Measurements from ENCODE around the gene MS4A6A. TPM values are rescaled to one million over a fixed set of nuclear protein-coding genes. Genes with fewer than 3 reads are reported as not detected.

Gene MS4A6A
- total and polyA plus RNA-seq, 9 of the 15 experiments (the other 6 are each of a cell fraction or from before 2014, with no cell fraction given) = 0.57 to 9.5 (median 4.2) TPM

GRCh38 chr11:60127311-60127811, 55.5 kb downstream of the MS4A6A start (continued):
- TF ChIP-seq TFAM (CRISPR knock-in tag; conservative IDR thresholded peaks at IDR 0.05) (no peak), SMARCC2 (IDR thresholded peaks at IDR 0.05; ENCODE audit: low read depth) (0 out of 2 replicates have a peak, but pooled peaks have one; percentile 31), U2AF1 (optimal IDR thresholded peaks at IDR 0.05; ENCODE audit: low read depth, low read length) (no peak), ZNF408 (CRISPR knock-in tag; IDR thresholded peaks at IDR 0.05; ENCODE audit: low read depth) (no peak), LEF1 (IDR thresholded peaks at IDR 0.05) (no peak), MEF2D (tag; conservative IDR thresholded peaks at IDR 0.05; ENCODE audit: low read depth) (0 out of 2 replicates have a peak, but pooled peaks have one; percentile 17), MBD2 (IDR thresholded peaks at IDR 0.05; ENCODE audit: borderline replicate concordance, low read depth) (no peak), CEBPB (tag; IDR thresholded peaks at IDR 0.05) (no peak), PHB2 (IDR thresholded peaks at IDR 0.05; ENCODE audit: low read depth) (no peak), POLR3A (IDR thresholded peaks at IDR 0.05; ENCODE audit: borderline replicate concordance, extremely low read depth, insufficient read depth, insufficient read length) (no peak), TCF7L2 (IDR thresholded peaks at IDR 0.05; ENCODE audit: low read depth, low read length) (no peak), KDM4B (IDR thresholded peaks at IDR 0.05; ENCODE audit: borderline replicate concordance in 2 of 2, low read depth in 1 of 2) (no peak)
- TF ChIP-seq, protein P1, sequence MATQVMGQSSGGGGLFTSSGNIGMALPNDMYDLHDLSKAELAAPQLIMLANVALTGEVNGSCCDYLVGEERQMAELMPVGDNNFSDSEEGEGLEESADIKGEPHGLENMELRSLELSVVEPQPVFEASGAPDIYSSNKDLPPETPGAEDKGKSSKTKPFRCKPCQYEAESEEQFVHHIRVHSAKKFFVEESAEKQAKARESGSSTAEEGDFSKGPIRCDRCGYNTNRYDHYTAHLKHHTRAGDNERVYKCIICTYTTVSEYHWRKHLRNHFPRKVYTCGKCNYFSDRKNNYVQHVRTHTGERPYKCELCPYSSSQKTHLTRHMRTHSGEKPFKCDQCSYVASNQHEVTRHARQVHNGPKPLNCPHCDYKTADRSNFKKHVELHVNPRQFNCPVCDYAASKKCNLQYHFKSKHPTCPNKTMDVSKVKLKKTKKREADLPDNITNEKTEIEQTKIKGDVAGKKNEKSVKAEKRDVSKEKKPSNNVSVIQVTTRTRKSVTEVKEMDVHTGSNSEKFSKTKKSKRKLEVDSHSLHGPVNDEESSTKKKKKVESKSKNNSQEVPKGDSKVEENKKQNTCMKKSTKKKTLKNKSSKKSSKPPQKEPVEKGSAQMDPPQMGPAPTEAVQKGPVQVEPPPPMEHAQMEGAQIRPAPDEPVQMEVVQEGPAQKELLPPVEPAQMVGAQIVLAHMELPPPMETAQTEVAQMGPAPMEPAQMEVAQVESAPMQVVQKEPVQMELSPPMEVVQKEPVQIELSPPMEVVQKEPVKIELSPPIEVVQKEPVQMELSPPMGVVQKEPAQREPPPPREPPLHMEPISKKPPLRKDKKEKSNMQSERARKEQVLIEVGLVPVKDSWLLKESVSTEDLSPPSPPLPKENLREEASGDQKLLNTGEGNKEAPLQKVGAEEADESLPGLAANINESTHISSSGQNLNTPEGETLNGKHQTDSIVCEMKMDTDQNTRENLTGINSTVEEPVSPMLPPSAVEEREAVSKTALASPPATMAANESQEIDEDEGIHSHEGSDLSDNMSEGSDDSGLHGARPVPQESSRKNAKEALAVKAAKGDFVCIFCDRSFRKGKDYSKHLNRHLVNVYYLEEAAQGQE (IDR thresholded peaks at IDR 0.05; ENCODE audit: borderline replicate concordance) = no peak
- TF ChIP-seq, protein P1 (CRISPR knock-in tag; IDR thresholded peaks at IDR 0.05; ENCODE audit: low read depth) = no peak
- TF ChIP-seq, protein P2, sequence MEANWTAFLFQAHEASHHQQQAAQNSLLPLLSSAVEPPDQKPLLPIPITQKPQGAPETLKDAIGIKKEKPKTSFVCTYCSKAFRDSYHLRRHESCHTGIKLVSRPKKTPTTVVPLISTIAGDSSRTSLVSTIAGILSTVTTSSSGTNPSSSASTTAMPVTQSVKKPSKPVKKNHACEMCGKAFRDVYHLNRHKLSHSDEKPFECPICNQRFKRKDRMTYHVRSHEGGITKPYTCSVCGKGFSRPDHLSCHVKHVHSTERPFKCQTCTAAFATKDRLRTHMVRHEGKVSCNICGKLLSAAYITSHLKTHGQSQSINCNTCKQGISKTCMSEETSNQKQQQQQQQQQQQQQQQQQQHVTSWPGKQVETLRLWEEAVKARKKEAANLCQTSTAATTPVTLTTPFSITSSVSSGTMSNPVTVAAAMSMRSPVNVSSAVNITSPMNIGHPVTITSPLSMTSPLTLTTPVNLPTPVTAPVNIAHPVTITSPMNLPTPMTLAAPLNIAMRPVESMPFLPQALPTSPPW (CRISPR knock-in tag; IDR thresholded peaks at IDR 0.05) = no peak; the same call in 1 of the 2 replicates

Measured in K562 (cell line).